H1 (cell line): ENCODE results near the gene NEB. TPM values are rescaled to one million over a fixed set of nuclear protein-coding genes. Genes with fewer than 3 reads are reported as not detected.

ENCODE experiments used
- CTCF ChIA-PET: fragments of 300-600 bp; sonication (Branson Sonifier 250); formaldehyde crosslinking; loops from one replicate; lab custom pipeline; 2021; ENCODE audit not compliant: partially characterized antibody; lab: Charles Lee
- POLR2A ChIA-PET: fragments of 300-600 bp; sonication (Branson Sonifier 250); formaldehyde crosslinking; loops from one replicate; lab custom pipeline; 2021; ENCODE audit warnings: inconsistent platforms; ENCODE audit not compliant: partially characterized antibody; lab: Charles Lee
- DNase-seq, 2 experiments: peaks; one replicate each; pipeline versions ENCODE4 v3.0.0 to v3.0.0-alpha.2; 2010 to 2022; ENCODE audit warnings: low spot score in 2 of 2, low read depth in 1 of 2, mixed read lengths in 1 of 2
- FAIRE-seq: peaks from 2 replicates; lab custom pipeline; 2011; peaks lifted over from hg19 to GRCh38; lab: Jason Lieb, UNC
- H2AFZ ChIP-seq: 2 replicates; pipeline ENCODE4 v1.8.1; 2012; ENCODE audit warnings: low read length, inconsistent platforms
- H2AK5ac ChIP-seq: 2 replicates; pipeline ENCODE4 v1.6.1; 2013; ENCODE audit warnings: low read depth, low read length
- H2BK120ac ChIP-seq: replicated peaks from 2 replicates; pipeline ENCODE3; 2013; ENCODE audit warnings: low read depth, low read length, inconsistent platforms
- H2BK12ac ChIP-seq: 2 replicates; pipeline ENCODE4 v1.6.1; 2013; ENCODE audit warnings: low read depth, low read length
- H2BK15ac ChIP-seq: 2 replicates; pipeline ENCODE4 v1.6.1; 2013; ENCODE audit warnings: low read length
- H2BK20ac ChIP-seq: 2 replicates; pipeline ENCODE4 v1.6.1; 2013; ENCODE audit warnings: low read length
- H2BK5ac ChIP-seq: 2 replicates; pipeline ENCODE4 v1.6.1; 2013; ENCODE audit warnings: low read depth, low read length
- H3K14ac ChIP-seq: 2 replicates; pipeline ENCODE4 v1.6.1; 2013; ENCODE audit warnings: inconsistent platforms; ENCODE audit not compliant: insufficient read length
- H3K18ac ChIP-seq: 2 replicates; pipeline ENCODE4 v1.6.1; 2013; ENCODE audit warnings: low read length; ENCODE audit errors: extremely low read depth
- H3K23ac ChIP-seq: 2 replicates; pipeline ENCODE4 v1.6.1; 2013; ENCODE audit warnings: inconsistent platforms; ENCODE audit not compliant: insufficient read length
- H3K23me2 ChIP-seq: 2 replicates; pipeline ENCODE4 v1.6.1; 2013; ENCODE audit warnings: low read depth, low read length
- H3K27ac ChIP-seq: 2 replicates; pipeline ENCODE4 v1.6.1; 2011; ENCODE audit warnings: low read depth, low read length, inconsistent platforms
- H3K27me3 ChIP-seq, 4 experiments: replicated peaks in 1 of 4; 1 replicate in 1 of 4; 2 replicates in 3 of 4; pipeline versions ENCODE4 v1.6.1 to v1.8.1; 2011 to 2013; ENCODE audit warnings: low read length in 3 of 4, mild to moderate bottlenecking in 3 of 4, inconsistent platforms in 2 of 4, mixed read lengths in 2 of 4, moderate library complexity in 1 of 4; ENCODE audit not compliant: control insufficient read depth in 3 of 4, insufficient read depth in 3 of 4; ENCODE audit errors: extremely low read depth in 1 of 4
- H3K36me3 ChIP-seq, 4 experiments: 2 replicates each; pipeline versions ENCODE4 v1.6.1 to v1.8.1; 2011 to 2013; ENCODE audit warnings: mild to moderate bottlenecking in 4 of 4, low read length in 3 of 4, moderate library complexity in 2 of 4, control low read depth in 1 of 4, inconsistent platforms in 1 of 4; ENCODE audit not compliant: insufficient read depth in 4 of 4, control insufficient read depth in 2 of 4
- H3K4ac ChIP-seq: replicated peaks from 2 replicates; pipeline ENCODE3; 2013; ENCODE audit warnings: low read length, low read depth, mixed read lengths, inconsistent platforms; ENCODE audit not compliant: insufficient read length
- H3K4me1 ChIP-seq, 4 experiments: replicated peaks in 1 of 4; 1 replicate in 1 of 4; 2 replicates in 3 of 4; pipeline versions ENCODE4 v1.6.1 to v1.8.1; 2011 to 2013; ENCODE audit warnings: low read length in 3 of 4, inconsistent platforms in 2 of 4, mixed read lengths in 1 of 4; ENCODE audit not compliant: insufficient read depth in 4 of 4, control insufficient read depth in 3 of 4
- H3K4me2 ChIP-seq, 2 experiments: 2 replicates each; pipeline versions ENCODE4 v1.6.1 to v1.8.1; 2011 to 2013; ENCODE audit warnings: low read depth in 2 of 2, low read length in 2 of 2, control low read depth in 1 of 2, inconsistent platforms in 1 of 2, mild to moderate bottlenecking in 1 of 2; ENCODE audit not compliant: insufficient read depth in 1 of 2
- H3K4me3 ChIP-seq, 4 experiments: fragments of 200-600, 300-600 bp in 1 of 4; sonication (generic), shearing (Covaris generic), sonication (Bioruptor Twin) in 1 of 4; 2 replicates each; pipeline versions ENCODE4 v1.5.1 to v1.8.1; 2011 to 2016; ENCODE audit warnings: low read length in 4 of 4, low read depth in 3 of 4, control low read depth in 2 of 4, inconsistent platforms in 2 of 4, mild to moderate bottlenecking in 2 of 4, mixed read lengths in 1 of 4, moderate library complexity in 1 of 4; ENCODE audit not compliant: insufficient read depth in 2 of 4; ENCODE audit errors: extremely low read depth in 1 of 4
- H3K56ac ChIP-seq: replicated peaks from 2 replicates; pipeline ENCODE3; 2013; ENCODE audit warnings: low read depth, mild to moderate bottlenecking, mixed read lengths, low read length, inconsistent platforms; ENCODE audit not compliant: insufficient read length
- H3K79me1 ChIP-seq: 2 replicates; pipeline ENCODE4 v1.6.1; 2013; ENCODE audit warnings: low read depth, low read length, control low read depth
- H3K79me2 ChIP-seq, 2 experiments: 2 replicates each; pipeline versions ENCODE4 v1.6.1 to v1.8.1; 2012 to 2013; ENCODE audit warnings: low read length in 2 of 2, mild to moderate bottlenecking in 2 of 2, inconsistent platforms in 1 of 2; ENCODE audit not compliant: insufficient read depth in 2 of 2, control insufficient read depth in 1 of 2
- H3K9ac ChIP-seq, 4 experiments: replicated peaks in 1 of 4; 1 replicate in 1 of 4; 2 replicates in 3 of 4; pipeline versions ENCODE4 v1.6.1 to v1.8.1; 2011 to 2013; ENCODE audit warnings: low read depth in 3 of 4, low read length in 3 of 4, control low read depth in 2 of 4, mild to moderate bottlenecking in 2 of 4, moderate library complexity in 2 of 4, inconsistent platforms in 1 of 4; ENCODE audit errors: extremely low read depth in 1 of 4
- H3K9me3 ChIP-seq, 2 experiments: 2 replicates each; pipeline versions ENCODE4 v1.6.1 to v1.8.1; 2012 to 2013; ENCODE audit warnings: mild to moderate bottlenecking in 2 of 2, moderate library complexity in 2 of 2, control low read depth in 1 of 2, inconsistent platforms in 1 of 2, low read depth in 1 of 2, low read length in 1 of 2, mixed read lengths in 1 of 2; ENCODE audit not compliant: insufficient read depth in 2 of 2
- H4K20me1 ChIP-seq, 2 experiments: replicated peaks in 1 of 2; 2 replicates each; pipeline versions ENCODE3 to v1.8.1; 2011 to 2013; ENCODE audit warnings: inconsistent platforms in 2 of 2, low read length in 2 of 2, mild to moderate bottlenecking in 1 of 2; ENCODE audit not compliant: insufficient read depth in 2 of 2, control insufficient read depth in 1 of 2
- H4K5ac ChIP-seq: 2 replicates; pipeline ENCODE4 v1.6.1; 2013; ENCODE audit warnings: low read length, low read depth, mixed read lengths, inconsistent platforms; ENCODE audit not compliant: insufficient read length
- H4K8ac ChIP-seq: 2 replicates; pipeline ENCODE4 v1.8.0; 2013; ENCODE audit warnings: mild to moderate bottlenecking, moderate library complexity, low read length, inconsistent platforms; ENCODE audit not compliant: insufficient read depth; ENCODE audit errors: extremely low read depth
- H4K91ac ChIP-seq: replicated peaks from 2 replicates; pipeline ENCODE3; 2013; ENCODE audit warnings: low read length, mixed read lengths, inconsistent platforms; ENCODE audit not compliant: insufficient read length
- PHF8 ChIP-seq: fragments of 200-600 bp; sonication (generic); conservative IDR thresholded peaks from 2 replicates; pipeline ENCODE4 v1.7.1; 2012; ENCODE audit warnings: low read depth, mild to moderate bottlenecking, inconsistent platforms, low read length, moderate library complexity
- RBBP5 ChIP-seq: IDR thresholded peaks from 2 replicates; pipeline ENCODE4 v1.7.1; 2012; ENCODE audit warnings: low read depth, mild to moderate bottlenecking, inconsistent platforms, low read length, moderate library complexity, borderline replicate concordance
- WGBS, 2 experiments: shearing (Covaris generic) in 1 of 2; methylation state at CpG; one replicate each; pipeline versions ENCODE4 v1.1.6 to v1.1.7; 2013 to 2015; ENCODE audit warnings: low lambda C conversion rate in 2 of 2, mixed read lengths in 2 of 2, inconsistent platforms in 1 of 2, low coverage in 1 of 2, missing lambda C conversion rate in 1 of 2; ENCODE audit not compliant: insufficient replicate concordance in 2 of 2, insufficient coverage in 1 of 2, insufficient read length in 1 of 2; ENCODE audit errors: extremely low coverage in 1 of 2, missing lambda C conversion rate in 1 of 2; 5-methylcytosine and 5-hydroxymethylcytosine counted together
- polyA plus RNA-seq, 7 experiments: library from polyadenylated mRNA; depleted of rRNA in 3 of 7; stranded (reverse) in 5 of 7; unstranded in 2 of 7; fragments of >200 nt in 5 of 7; fragments of 200-250 nt in 2 of 7; gene quantifications; 1 replicate in 5 of 7; 2 replicates in 1 of 7; 4 replicates in 1 of 7; pipeline versions ENCODE4 v1.2.1 to v1.2.3, GENCODE V29; 2011 to 2013; ENCODE audit warnings: missing spikeins in 2 of 7, mixed read lengths in 2 of 7
- total RNA-seq: library from RNA; stranded (reverse); fragmentation: NEBNext Ultra II Directional; extraction: Animal tissue kit (Norgen Biotek cat#: 25700); gene quantifications from 2 replicates; pipeline ENCODE4 v1.2.1, GENCODE V29; 2021

Gene NEB
- total and polyA plus RNA-seq, 2 of the 8 experiments (the other 6 are each of a cell fraction or from before 2014, with no cell fraction given) = 1.4 to 2.5 TPM

- H3K27ac ChIP-seq = no peak overlapping the region
- H4K20me1 ChIP-seq = no peaks in the 10 kb centered on the region
- CTCF ChIA-PET = no interaction called here
- no peak overlapping the region for H3K4me2 ChIP-seq
- no peaks in the 10 kb centered on the region for H3K9me3 ChIP-seq
- H3K4me1 ChIP-seq = no peaks in the 10 kb centered on the region
- H4K5ac ChIP-seq = no peak overlapping the region
- peaks cover 0 to 4% (median 3%) of the 10 kb centered on the region in 4 experiments; a peak in 2 of 8 replicates for H3K36me3 ChIP-seq
- no peak overlapping the region for H3K23ac ChIP-seq
- H4K8ac ChIP-seq = no peak overlapping the region
- H3K4me3 ChIP-seq = no peak overlapping the region
- H2AK5ac ChIP-seq = no peak overlapping the region
- H2BK20ac ChIP-seq = no peak overlapping the region
- no peak overlapping the region for H3K4ac ChIP-seq
- POLR2A ChIA-PET = no interaction called here
- H4K91ac ChIP-seq = no peak overlapping the region
- no peaks in the 10 kb centered on the region for H3K23me2 ChIP-seq
- no peaks in the 10 kb centered on the region for H3K27me3 ChIP-seq
- H3K79me1 ChIP-seq = no peaks in the 10 kb centered on the region
- 95% methylated on average over 3 of the region's 3 CpGs; no CpG with 5 or more reads in 1 of the 2 experiments for whole genome bisulfite sequencing, 2 experiments
- DNase-seq (no peak), FAIRE-seq (no peak)
- no peak overlapping the region for H2AFZ ChIP-seq
- H2BK15ac ChIP-seq = no peak overlapping the region
- no peak overlapping the region for H3K9ac ChIP-seq
- no peak overlapping the region for H3K14ac ChIP-seq
- no peaks in the 10 kb centered on the region for H3K79me2 ChIP-seq
- no peak overlapping the region for H2BK5ac ChIP-seq
- no peak overlapping the region for H2BK120ac ChIP-seq
- H3K56ac ChIP-seq = no peak overlapping the region
- TF ChIP-seq PHF8 (no peak), RBBP5 (no peak)
- H3K18ac ChIP-seq = no peak overlapping the region
- H2BK12ac ChIP-seq = no peak overlapping the region
Observed at GRCh38 chr2:151508519-151508918, 225.8 kb downstream of the NEB start.
